Posterior vena cava (tissue), 2 donors: Measurements from ENCODE around the gene POLE2. TPM values are rescaled to one million over a fixed set of nuclear protein-coding genes. Genes with fewer than 3 reads are reported as not detected.
A peak's percentile ranks its signal among the peaks of the same experiment; 100 is the strongest.
"Not testable (repeated sequence)": the region's sequence is repeated elsewhere in the genome, so short reads cannot be mapped to it uniquely, and the experiment has no call there.

ENCODE experiments used
- DNase-seq: peaks from one replicate; pipeline ENCODE4 v3.0.0-alpha.2; 2020; ENCODE audit warnings: low spot score
- intact Hi-C, 2 donors: fragments of 100-400 bp; cut with DNase I; formaldehyde crosslinking; loops; one replicate each; pipeline versions ENCODE4 v1.14.1 to v1.14.2; 2022 to 2023
- total RNA-seq, 2 donors: library from RNA; stranded (reverse); fragmentation: NEBNext Ultra II Directional; extraction: Animal tissue kit (Norgen Biotek cat#: 25700); gene quantifications; one replicate each; pipeline ENCODE4 v1.2.1, GENCODE V29; 2021
- donor health status: DM: yes; HTN: yes; CAD: no.
- donor health status: DM: yes; HTN: yes; CAD: no.

The POLE2 gene
- total RNA-seq, 2 donors from 2014 or later: 3.2 to 4.1 TPM

- no peak for DNase-seq
- intact Hi-C loops: no loop called here
Observed at GRCh38 chr14:49673586-49673985, 14.4 kb downstream of the POLE2 start.

- intact Hi-C loops: no loop called here
- DNase-seq: no peak
Observed at GRCh38 chr14:49670475-49670874, 17.5 kb downstream of the POLE2 start.

GRCh38 chr14:49659526-49660455 lies 28.2 kb downstream of the POLE2 start:
- intact Hi-C loops: no loop called here
- DNase-seq: no peak

- DNase-seq, intact Hi-C loops: not testable (repeated sequence)
Observed at GRCh38 chr14:49657500-49657899, 30.5 kb downstream of the POLE2 start.

- intact Hi-C loops: no loop called here
- DNase-seq: no peak
Observed at GRCh38 chr14:49654511-49654910, 33.5 kb downstream of the POLE2 start.

GRCh38 chr14:49653508-49653907 lies 34.5 kb downstream of the POLE2 start:
- DNase-seq: no peak
- intact Hi-C loops: no loop called here

- no peak for DNase-seq
- intact Hi-C loops: no loop called here
Observed at GRCh38 chr14:49642163-49642562, 45.9 kb downstream of the POLE2 start.

- no peak for DNase-seq
- intact Hi-C loops: no loop called here
Observed at GRCh38 chr14:49641697-49642129, 46.3 kb downstream of the POLE2 start.

GRCh38 chr14:49640540-49641417 lies 47.2 kb downstream of the POLE2 start:
- no peak for DNase-seq
- intact Hi-C loops: no loop called here

GRCh38 chr14:49637534-49638078 lies 50.4 kb downstream of the POLE2 start:
- intact Hi-C loops: loop anchor here in 1 of 2 donors (10.0 kb wide), 2 partner anchors 57 to 127 kb away; partner anchors contain the start of genes KLHDC1 and KLHDC2
- DNase-seq: no peak

GRCh38 chr14:49636866-49637265 lies 51.1 kb downstream of the POLE2 start:
- intact Hi-C loops: loop anchor here in 1 of 2 donors (10.0 kb wide), 2 partner anchors 58 to 128 kb away; partner anchors contain the start of genes KLHDC1 and KLHDC2
- no peak for DNase-seq

GRCh38 chr14:49634547-49635334 lies 53.3 kb downstream of the POLE2 start, which contains the start of gene DNAAF2:
Gene DNAAF2 (minus strand): TSS chr14:49635244. CDS start chr14:49635149, 95 bp downstream.
- DNase-seq: peak; percentile 89
- intact Hi-C loops: loop anchor here in 1 of 2 donors (10.0 kb wide), 2 partner anchors 60 to 130 kb away; partner anchors contain the start of genes KLHDC1 and KLHDC2

GRCh38 chr14:49633640-49634546 lies 54.1 kb downstream of the POLE2 start:
- intact Hi-C loops: loop anchor here in 1 of 2 donors (10.0 kb wide), 2 partner anchors 61 to 131 kb away; partner anchors contain the start of genes KLHDC1 and KLHDC2
- peak; percentile 98 for DNase-seq

- no peak for DNase-seq
- intact Hi-C loops: no loop called here
Observed at GRCh38 chr14:49623941-49624839, 63.8 kb downstream of the POLE2 start.

- intact Hi-C loops: no loop called here
- DNase-seq: no peak
Observed at GRCh38 chr14:49623387-49623786, 64.6 kb downstream of the POLE2 start.

- intact Hi-C loops: no loop called here
Observed at GRCh38 chr14:49622022-49622607, 65.9 kb downstream of the POLE2 start.

More at GRCh38 chr14:49622022-49622607, 65.9 kb downstream of the POLE2 start:
- DNase-seq: no peak
